ENCODE data around the gene TUBA4A. TPM values are rescaled to one million over a fixed set of nuclear protein-coding genes. Genes with fewer than 3 reads are reported as not detected.

The TUBA4A gene
- total and polyA plus RNA-seq, 4 donors = 15.6 to 82.1 (median 43.0) TPM

- no peaks in the 10 kb centered on the region for H3K36me3 ChIP-seq (ENCODE audit: control insufficient read depth in 4 of 4, insufficient read depth in 4 of 4, low read length in 4 of 4)
- peak; percentile 17 for ATAC-seq (ENCODE audit: insufficient read depth, low FRiP score)
- H3K4me3 ChIP-seq = no peak overlapping the region
- WGBS, 2 donors = 69 to 88% methylated on average over 3 of the region's 3 CpGs
- peaks cover 0 to 2% (median 0%) of the 10 kb centered on the region in 4 donors for H3K9me3 ChIP-seq (ENCODE audit: control insufficient read depth in 4 of 4, insufficient read depth in 3 of 4, low read length in 3 of 4)
- TF ChIP-seq CTCF (IDR thresholded peaks at IDR 0.05; ENCODE audit: control extremely low read depth, extremely low read depth) = no peak
- H3K4me1 ChIP-seq (ENCODE audit: control insufficient read depth in 5 of 5, insufficient read depth in 5 of 5, low read length in 5 of 5) = peaks cover 5 to 12% (median 9%) of the 10 kb centered on the region in 5 donors
- no peaks in the 10 kb centered on the region for H3K27me3 ChIP-seq (ENCODE audit: control insufficient read depth in 3 of 3, insufficient read depth in 3 of 3, low read length in 2 of 3)
- no peak overlapping the region for H3K9ac ChIP-seq (ENCODE audit: insufficient read depth in 1 of 2, low read length in 2 of 2)
- H3K27ac ChIP-seq (ENCODE audit: low read depth in 1 of 2, low read length in 1 of 2) = peak overlapping the region; percentile 79 to 84
- no peak for DNase-seq
These were observed 20.2 kb upstream of the TUBA4A start for GRCh38 chr2:219273937-219274336.

GRCh38 chr2:219272995-219273394 lies 19.3 kb upstream of the TUBA4A start:
- TF ChIP-seq CTCF (IDR thresholded peaks at IDR 0.05; ENCODE audit: control extremely low read depth, extremely low read depth) = no peak

GRCh38 chr2:219272356-219272755 lies 18.6 kb upstream of the TUBA4A start:
- peaks cover 0 to 4% (median 0%) of the 10 kb centered on the region in 5 donors for H3K4me1 ChIP-seq (ENCODE audit: control insufficient read depth in 5 of 5, insufficient read depth in 5 of 5, low read length in 5 of 5)
- no peaks in the 10 kb centered on the region for H3K27me3 ChIP-seq (ENCODE audit: control insufficient read depth in 3 of 3, insufficient read depth in 3 of 3, low read length in 2 of 3)
- no peaks in the 10 kb centered on the region for H3K36me3 ChIP-seq (ENCODE audit: control insufficient read depth in 4 of 4, insufficient read depth in 4 of 4, low read length in 4 of 4)
- no peak overlapping the region for H3K4me3 ChIP-seq
- H3K9ac ChIP-seq (ENCODE audit: insufficient read depth in 1 of 2, low read length in 2 of 2) = no peak overlapping the region
- peaks cover 0 to 2% (median 0%) of the 10 kb centered on the region in 4 donors for H3K9me3 ChIP-seq (ENCODE audit: control insufficient read depth in 4 of 4, insufficient read depth in 3 of 4, low read length in 3 of 4)
- no peak for TF ChIP-seq CTCF (IDR thresholded peaks at IDR 0.05; ENCODE audit: control extremely low read depth, extremely low read depth)
- WGBS, 2 donors = 87 to 91% methylated on average over 4 of the region's 4 CpGs
- H3K27ac ChIP-seq (ENCODE audit: low read depth in 1 of 2, low read length in 1 of 2) = no peak overlapping the region
- ATAC-seq (ENCODE audit: insufficient read depth, low FRiP score) (no peak), DNase-seq (no peak)

More at GRCh38 chr2:219272995-219273394, 19.3 kb upstream of the TUBA4A start:
- Histone ChIP-seq H3K9ac (ENCODE audit: insufficient read depth in 1 of 2, low read length in 2 of 2) (no peak overlapping the region), H3K36me3 (ENCODE audit: control insufficient read depth in 4 of 4, insufficient read depth in 4 of 4, low read length in 4 of 4) (no peaks in the 10 kb centered on the region), H3K4me3 (no peak overlapping the region), H3K4me1 (ENCODE audit: control insufficient read depth in 5 of 5, insufficient read depth in 5 of 5, low read length in 5 of 5) (peaks cover under 1 to 4% (median 3%) of the 10 kb centered on the region in 5 donors), H3K27me3 (ENCODE audit: control insufficient read depth in 3 of 3, insufficient read depth in 3 of 3, low read length in 2 of 3) (no peaks in the 10 kb centered on the region), H3K27ac (ENCODE audit: low read depth in 1 of 2, low read length in 1 of 2) (peak overlapping the region in 1 of 2 donors; percentile 79), H3K9me3 (ENCODE audit: control insufficient read depth in 4 of 4, insufficient read depth in 3 of 4, low read length in 3 of 4) (peaks cover 0 to 2% (median 0%) of the 10 kb centered on the region in 4 donors)
- ATAC-seq (ENCODE audit: insufficient read depth, low FRiP score) (no peak), DNase-seq (no peak)
- WGBS, 2 donors = 77 to 80% methylated on average over 2 of the region's 2 CpGs

GRCh38 chr2:219271021-219271420 lies 17.3 kb upstream of the TUBA4A start:
- DNase-seq (no peak), ATAC-seq (ENCODE audit: insufficient read depth, low FRiP score) (no peak)
- Histone ChIP-seq H3K27ac (ENCODE audit: low read depth in 1 of 2, low read length in 1 of 2) (no peak overlapping the region), H3K9me3 (ENCODE audit: control insufficient read depth in 4 of 4, insufficient read depth in 3 of 4, low read length in 3 of 4) (peaks cover 0 to 2% (median 0%) of the 10 kb centered on the region in 4 donors), H3K4me1 (ENCODE audit: control insufficient read depth in 5 of 5, insufficient read depth in 5 of 5, low read length in 5 of 5) (peaks cover 0 to 4% (median 0%) of the 10 kb centered on the region in 5 donors), H3K9ac (ENCODE audit: insufficient read depth in 1 of 2, low read length in 2 of 2) (no peak overlapping the region), H3K4me3 (no peak overlapping the region), H3K36me3 (ENCODE audit: control insufficient read depth in 4 of 4, insufficient read depth in 4 of 4, low read length in 4 of 4) (no peaks in the 10 kb centered on the region), H3K27me3 (ENCODE audit: control insufficient read depth in 3 of 3, insufficient read depth in 3 of 3, low read length in 2 of 3) (no peaks in the 10 kb centered on the region)
- no peak for TF ChIP-seq CTCF (IDR thresholded peaks at IDR 0.05; ENCODE audit: control extremely low read depth, extremely low read depth)
- WGBS, 2 donors = 86 to 87% methylated on average over 2 of the region's 2 CpGs

Measured in lung (tissue), 12 donors.